Esophagus (tissue), 2 donors: ENCODE results near the gene FAM200A. TPM values are rescaled to one million over a fixed set of nuclear protein-coding genes. Genes with fewer than 3 reads are reported as not detected.
"Not testable (repeated sequence)": the region's sequence is repeated elsewhere in the genome, so short reads cannot be mapped to it uniquely, and the experiment has no call there.

Source experiments
- H3K27ac ChIP-seq, 2 donors: one replicate each; pipeline ENCODE4 v1.5.1; 2013; ENCODE audit warnings: low read depth in 2 of 2, mild to moderate bottlenecking in 2 of 2, inconsistent platforms in 1 of 2, low read length in 1 of 2, moderate library complexity in 1 of 2
- H3K27me3 ChIP-seq, 2 donors: one replicate each; pipeline ENCODE4 v1.6.1; 2013; ENCODE audit warnings: low read length in 2 of 2, control low read depth in 1 of 2, mild to moderate bottlenecking in 1 of 2; ENCODE audit not compliant: insufficient read depth in 2 of 2, control insufficient read depth in 1 of 2
- H3K36me3 ChIP-seq, 2 donors: one replicate each; pipeline ENCODE4 v1.6.1; 2013; ENCODE audit warnings: low read length in 1 of 2; ENCODE audit not compliant: control insufficient read depth in 2 of 2, insufficient read depth in 2 of 2
- H3K4me1 ChIP-seq, 2 donors: one replicate each; pipeline ENCODE4 v1.6.1; 2013; ENCODE audit warnings: low read length in 1 of 2; ENCODE audit not compliant: control insufficient read depth in 2 of 2, insufficient read depth in 2 of 2
- H3K4me3 ChIP-seq, 2 donors: one replicate each; pipeline ENCODE4 v1.5.1; 2013; ENCODE audit warnings: low read length in 2 of 2, mild to moderate bottlenecking in 2 of 2, low read depth in 1 of 2, moderate library complexity in 1 of 2
- H3K9me3 ChIP-seq, 2 donors: one replicate each; pipeline ENCODE4 v1.6.1; 2013; ENCODE audit warnings: mild to moderate bottlenecking in 2 of 2, low read depth in 1 of 2, low read length in 1 of 2, moderate library complexity in 1 of 2; ENCODE audit not compliant: control insufficient read depth in 2 of 2, insufficient read depth in 1 of 2
- WGBS, 2 donors: extraction: QIAGEN DNeasy Blood & Tissue Kit; methylation state at CpG; one replicate each; pipeline ENCODE4 v1.1.7; 2013; 5-methylcytosine and 5-hydroxymethylcytosine counted together
- polyA plus RNA-seq, 2 donors: library from polyadenylated mRNA; stranded (reverse); fragments of 200-250 nt; gene quantifications; one replicate each; pipeline ENCODE4 v1.2.3, GENCODE V29; 2013
- donor health status: healthy with polysubstance abuse.
- donor health status: Bipolar disorder and iron deficiency.

Gene FAM200A
- polyA plus RNA-seq, 2 donors = 2.8 to 3.8 TPM

GRCh38 chr7:99579281-99579955 is 27.5 kb upstream of the FAM200A start:
- H3K4me1 ChIP-seq = peaks cover 0 to 5% of the 10 kb centered on the region in 2 donors
- H3K36me3 ChIP-seq = no peaks in the 10 kb centered on the region
- H3K9me3 ChIP-seq = no peaks in the 10 kb centered on the region
- no peak overlapping the region for H3K27ac ChIP-seq
- H3K27me3 ChIP-seq = no peaks in the 10 kb centered on the region
- 41 to 43% methylated on average over 10 of the region's 10 CpGs for WGBS, 2 donors
- H3K4me3 ChIP-seq = peak overlapping the region; percentile 58 to 59

- H3K27me3 ChIP-seq = no peaks in the 10 kb centered on the region
- WGBS, 2 donors = 71 to 80% methylated on average over 3 of the region's 3 CpGs
- H3K9me3 ChIP-seq = no peaks in the 10 kb centered on the region
- no peak overlapping the region for H3K4me3 ChIP-seq
- H3K4me1 ChIP-seq = peaks cover 0 to 5% of the 10 kb centered on the region in 2 donors
- no peak overlapping the region for H3K27ac ChIP-seq
- H3K36me3 ChIP-seq = peaks cover 0 to 4% of the 10 kb centered on the region in 2 donors
Measured at GRCh38 chr7:99576251-99576650, 24.3 kb upstream of the FAM200A start.

DNA sequence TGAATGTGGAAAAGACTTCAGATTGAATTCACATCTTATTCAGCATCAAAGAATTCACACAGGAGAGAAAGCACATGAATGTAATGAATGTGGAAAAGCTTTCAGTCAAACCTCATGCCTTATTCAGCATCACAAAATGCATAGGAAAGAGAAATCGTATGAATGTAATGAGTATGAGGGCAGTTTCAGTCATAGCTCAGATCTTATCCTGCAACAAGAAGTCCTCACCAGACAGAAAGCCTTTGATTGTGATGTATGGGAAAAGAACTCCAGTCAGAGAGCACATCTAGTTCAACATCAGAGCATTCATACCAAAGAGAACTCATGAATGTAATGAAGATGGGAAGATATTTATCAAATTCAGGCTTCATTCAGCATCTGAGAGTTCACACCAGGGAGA is 21.3 kb upstream of the FAM200A start:
- Histone ChIP-seq H3K27me3 (no peaks in the 10 kb centered on the region), H3K4me1 (no peaks in the 10 kb centered on the region), H3K4me3 (no peak overlapping the region), H3K36me3 (peaks cover 0 to 6% of the 10 kb centered on the region in 2 donors), H3K9me3 (no peaks in the 10 kb centered on the region), H3K27ac (no peak overlapping the region)
- 81 to 93% methylated on average over 1 of the region's 1 CpG for WGBS, 2 donors

DNA sequence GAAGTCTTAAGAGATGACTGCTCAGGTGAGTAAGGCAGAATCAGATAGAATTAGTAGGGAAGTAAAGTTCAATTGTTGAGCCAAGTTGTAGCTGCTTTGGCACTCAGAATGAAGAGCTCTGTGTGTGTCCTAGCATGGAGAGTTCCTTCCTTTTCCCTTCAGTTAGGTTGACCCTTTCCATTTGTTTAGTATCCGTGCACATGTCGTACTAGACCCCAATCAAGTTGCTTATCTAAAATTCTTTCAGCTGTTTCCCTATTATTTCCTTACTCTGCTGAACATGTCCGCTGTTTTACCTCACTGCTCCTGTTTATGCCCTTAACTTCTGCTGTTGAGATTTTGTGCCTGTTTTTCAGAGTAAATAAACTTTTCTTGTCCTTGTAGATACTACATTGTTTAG is 19.9 kb upstream of the FAM200A start:
- no peaks in the 10 kb centered on the region for H3K4me1 ChIP-seq
- H3K27me3 ChIP-seq = no peaks in the 10 kb centered on the region
- H3K36me3 ChIP-seq = peaks cover 0 to 6% of the 10 kb centered on the region in 2 donors
- H3K4me3 ChIP-seq = no peak overlapping the region
- H3K9me3 ChIP-seq = no peaks in the 10 kb centered on the region
- no peak overlapping the region for H3K27ac ChIP-seq
- 80 to 95% methylated on average over 3 of the region's 3 CpGs for WGBS, 2 donors

GRCh38 chr7:99568770-99569169 is 16.9 kb upstream of the FAM200A start:
- not testable (repeated sequence) for H3K27me3 ChIP-seq, H3K4me1 ChIP-seq, H3K9me3 ChIP-seq, H3K4me3 ChIP-seq, H3K27ac ChIP-seq, H3K36me3 ChIP-seq
- WGBS, 2 donors = 97 to 98% methylated on average over 7 of the region's 7 CpGs

- Histone ChIP-seq H3K4me3 (no peak overlapping the region), H3K27ac (peak overlapping the region; percentile 48 to 70), H3K4me1 (peaks cover 0 to 14% of the 10 kb centered on the region in 2 donors), H3K27me3 (no peaks in the 10 kb centered on the region), H3K9me3 (no peaks in the 10 kb centered on the region), H3K36me3 (peaks cover 17% of the 10 kb centered on the region in 2 donors)
- WGBS, 2 donors = 71 to 79% methylated on average over 10 of the region's 10 CpGs
Measured at GRCh38 chr7:99563650-99564049, 11.7 kb upstream of the FAM200A start.

GRCh38 chr7:99562832-99563231 is 10.9 kb upstream of the FAM200A start:
- H3K27ac ChIP-seq = peak overlapping the region; percentile 91 to 98
- WGBS, 2 donors = 18 to 34% methylated on average over 2 of the region's 2 CpGs
- H3K4me1 ChIP-seq = peaks cover 0 to 14% of the 10 kb centered on the region in 2 donors
- no peaks in the 10 kb centered on the region for H3K9me3 ChIP-seq
- H3K4me3 ChIP-seq = peak overlapping the region in 1 of 2 donors; percentile 13
- peaks cover 15 to 17% of the 10 kb centered on the region in 2 donors for H3K36me3 ChIP-seq
- no peaks in the 10 kb centered on the region for H3K27me3 ChIP-seq

DNA sequence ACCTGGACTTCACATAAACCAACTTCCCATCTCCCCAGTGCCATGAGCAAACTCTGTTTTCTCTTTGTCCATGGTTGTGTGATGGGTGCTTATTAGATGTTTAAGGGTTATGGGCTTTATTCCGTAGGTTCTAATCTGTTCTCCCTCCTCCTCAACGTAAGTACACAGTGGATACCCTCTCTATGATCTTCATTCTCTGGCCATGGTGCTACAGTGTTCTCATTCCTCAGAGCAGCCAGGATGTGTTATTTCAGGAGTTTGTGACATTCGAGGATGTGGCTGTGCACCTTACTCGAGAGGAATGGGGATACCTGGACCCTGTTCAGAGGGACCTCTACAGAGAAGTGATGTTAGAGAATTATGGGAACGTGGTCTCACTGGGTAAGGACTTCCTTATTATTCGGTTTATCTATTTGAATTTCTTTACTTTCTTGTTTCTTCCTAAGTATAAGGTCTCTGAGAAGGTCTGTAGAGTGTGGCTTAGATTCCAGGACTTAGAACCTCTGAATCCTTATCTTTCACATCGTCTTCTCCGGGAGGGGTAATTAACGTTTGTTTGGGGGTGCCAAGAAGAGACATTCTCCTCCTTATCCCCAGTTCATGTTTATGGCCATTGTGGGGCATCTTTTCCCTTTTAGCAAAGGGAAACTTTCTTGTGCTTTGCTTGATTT is 10.3 kb upstream of the FAM200A start:
- WGBS, 2 donors = 77 to 81% methylated on average over 9 of the region's 9 CpGs
- H3K36me3 ChIP-seq = peaks cover 15 to 17% of the 10 kb centered on the region in 2 donors
- H3K4me3 ChIP-seq = peak overlapping the region in 1 of 2 donors; percentile 13
- H3K9me3 ChIP-seq = no peaks in the 10 kb centered on the region
- peak overlapping the region; percentile 91 to 98 for H3K27ac ChIP-seq
- H3K4me1 ChIP-seq = peaks cover 0 to 14% of the 10 kb centered on the region in 2 donors
- no peaks in the 10 kb centered on the region for H3K27me3 ChIP-seq

DNA sequence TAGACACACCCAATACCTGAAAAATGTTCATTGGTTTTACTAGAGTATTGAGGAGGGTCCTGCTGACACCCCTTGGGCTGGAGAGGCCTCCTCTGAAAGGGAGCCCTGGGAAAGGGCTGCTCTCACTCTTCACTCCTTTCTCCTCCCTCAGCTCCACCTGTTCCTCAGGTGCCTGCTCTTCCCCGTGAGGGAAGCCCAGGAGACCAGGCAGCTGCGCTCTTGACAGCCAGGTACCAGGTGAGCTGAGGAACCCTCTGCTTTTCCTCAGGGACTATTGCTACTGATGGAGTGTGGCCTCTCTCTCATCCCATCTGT is 9.8 kb upstream of the FAM200A start:
- peaks cover 15 to 17% of the 10 kb centered on the region in 2 donors for H3K36me3 ChIP-seq
- 71 to 84% methylated on average over 2 of the region's 2 CpGs for WGBS, 2 donors
- H3K27ac ChIP-seq = peak overlapping the region; percentile 91 to 98

More for the DNA sequence above, 9.8 kb upstream of the FAM200A start:
- Histone ChIP-seq H3K9me3 (no peaks in the 10 kb centered on the region), H3K4me1 (peaks cover 0 to 14% of the 10 kb centered on the region in 2 donors), H3K4me3 (peak overlapping the region in 1 of 2 donors; percentile 17), H3K27me3 (no peaks in the 10 kb centered on the region)
